Natural killer cell (primary cell): ENCODE results near the gene PTBP3. TPM values are rescaled to one million over a fixed set of nuclear protein-coding genes. Genes with fewer than 3 reads are reported as not detected.

Experiments
- ATAC-seq, 3 donors: fragments of 150-1000 bp in 2 of 3; fragments of 200-7000 bp in 1 of 3; cut with Tn5 transposase; 1 replicate in 1 of 3; 2 replicates in 2 of 3; pipeline ENCODE4 v1.10.0; 2021; ENCODE audit warnings: mild to moderate bottlenecking in 2 of 3, moderate library complexity in 2 of 3
- DNase-seq, 2 donors: peaks; one replicate each; pipeline versions ENCODE4 v3.0.0 to v3.0.0-alpha.2; 2013 to 2021; ENCODE audit warnings: mixed read lengths in 1 of 2
- H3K27ac ChIP-seq: one replicate; pipeline ENCODE4 v1.5.1; 2013; ENCODE audit warnings: mild to moderate bottlenecking, low read length
- H3K27me3 ChIP-seq: one replicate; pipeline ENCODE4 v1.6.1; 2013; ENCODE audit warnings: low read length; ENCODE audit not compliant: control insufficient read depth, insufficient read depth
- H3K36me3 ChIP-seq: one replicate; pipeline ENCODE4 v1.6.1; 2013; ENCODE audit warnings: low read length; ENCODE audit not compliant: control insufficient read depth, insufficient read depth
- H3K4me1 ChIP-seq: one replicate; pipeline ENCODE4 v1.6.1; 2013; ENCODE audit warnings: low read length; ENCODE audit not compliant: control insufficient read depth, insufficient read depth
- H3K4me3 ChIP-seq: one replicate; pipeline ENCODE4 v1.5.1; 2013; ENCODE audit warnings: low read length
- H3K9me3 ChIP-seq: one replicate; pipeline ENCODE4 v1.6.1; 2013; ENCODE audit warnings: low read length; ENCODE audit not compliant: control insufficient read depth, insufficient read depth
- H3K27ac Mint-ChIP-seq, 2 donors: one replicate each; pipeline ENCODE4 v1.8.0; 2022; ENCODE audit warnings: mild to moderate bottlenecking in 2 of 2, mixed read lengths in 2 of 2, moderate library complexity in 1 of 2
- H3K27me3 Mint-ChIP-seq, 2 donors: one replicate each; pipeline ENCODE4 v1.8.0; 2022; ENCODE audit warnings: low read depth in 2 of 2, mixed read lengths in 2 of 2
- H3K36me3 Mint-ChIP-seq: one replicate; pipeline ENCODE4 v1.8.0; 2022; ENCODE audit warnings: mixed read lengths
- H3K4me1 Mint-ChIP-seq, 2 donors: one replicate each; pipeline ENCODE4 v1.8.0; 2022; ENCODE audit warnings: mixed read lengths in 2 of 2
- H3K4me3 Mint-ChIP-seq: one replicate; pipeline ENCODE4 v1.8.0; 2022; ENCODE audit warnings: mild to moderate bottlenecking, moderate library complexity, mixed read lengths
- H3K9me3 Mint-ChIP-seq, 2 donors: one replicate each; pipeline ENCODE4 v1.8.0; 2022; ENCODE audit warnings: mixed read lengths in 2 of 2
- CTCF ChIP-seq: fragments of 200-600 bp; IDR thresholded peaks from one replicate; pipeline ENCODE4 v1.8.0; 2022; ENCODE audit warnings: antibody characterized with exemption
- WGBS: methylation state at CpG from one replicate; pipeline ENCODE4 v1.1.7; 2013; ENCODE audit warnings: missing lambda C conversion rate; ENCODE audit not compliant: insufficient coverage; 5-methylcytosine and 5-hydroxymethylcytosine counted together
- intact Hi-C: fragments of 100-400 bp; cut with micrococcal nuclease; formaldehyde crosslinking; loops from one replicate; pipeline ENCODE4 v1.14.2; 2022
- total RNA-seq, 4 donors: library from RNA; stranded (reverse); fragments of 120-200 nt in 1 of 4; gene quantifications; one replicate each; pipeline versions ENCODE4 v1.2.3 to v1.2.4, GENCODE V29; 2013 to 2022

Gene PTBP3
- total RNA-seq, 3 donors from 2014 or later (not counting 1 experiment from before 2014, with no cell fraction given), result 135 to 156 (median 140) TPM

- no peak for DNase-seq
- no peak overlapping the region for H3K27ac ChIP-seq
- no peaks in the 10 kb centered on the region for H3K36me3 Mint-ChIP-seq
- no peaks in the 10 kb centered on the region for H3K36me3 ChIP-seq
- H3K4me1 ChIP-seq, result peaks cover 4% of the 10 kb centered on the region
- H3K9me3 Mint-ChIP-seq, result no peaks in the 10 kb centered on the region
- no peaks in the 10 kb centered on the region for H3K27me3 Mint-ChIP-seq
- ATAC-seq, result peak in 1 of 3 donors; percentile 13
- no peaks in the 10 kb centered on the region for H3K9me3 ChIP-seq
- H3K4me3 Mint-ChIP-seq, result peak overlapping the region; percentile 21
- peaks cover 63 to 64% of the 10 kb centered on the region in 2 donors for H3K4me1 Mint-ChIP-seq
- no peak for TF ChIP-seq CTCF
- H3K4me3 ChIP-seq, result no peak overlapping the region
- peak overlapping the region; percentile 46 to 72 for H3K27ac Mint-ChIP-seq
- intact Hi-C loops, result no loop called here
- H3K27me3 ChIP-seq, result no peaks in the 10 kb centered on the region
These were observed 32.0 kb downstream of the PTBP3 start for GRCh38 chr9:112301420-112301819.

GRCh38 chr9:112299514-112299913, 33.9 kb downstream of the PTBP3 start:
- no peak for DNase-seq
- H3K27ac ChIP-seq, result no peak overlapping the region
- ATAC-seq, result no peak
- Mint-ChIP-seq H3K4me1 (peaks cover 62 to 72% of the 10 kb centered on the region in 2 donors), H3K9me3 (no peaks in the 10 kb centered on the region), H3K27me3 (no peaks in the 10 kb centered on the region), H3K36me3 (no peaks in the 10 kb centered on the region), H3K4me3 (no peak overlapping the region), H3K27ac (peak overlapping the region; percentile 32 to 45)
- H3K9me3 ChIP-seq, result no peaks in the 10 kb centered on the region
- no peak overlapping the region for H3K4me3 ChIP-seq
- intact Hi-C loops, result no loop called here
- TF ChIP-seq CTCF, result no peak
- no peaks in the 10 kb centered on the region for H3K4me1 ChIP-seq
- no peaks in the 10 kb centered on the region for H3K36me3 ChIP-seq
- no peaks in the 10 kb centered on the region for H3K27me3 ChIP-seq

GRCh38 chr9:112296929-112297328, 36.5 kb downstream of the PTBP3 start:
- Histone ChIP-seq H3K36me3 (peaks cover 11% of the 10 kb centered on the region), H3K27me3 (no peaks in the 10 kb centered on the region)

More at GRCh38 chr9:112296929-112297328, 36.5 kb downstream of the PTBP3 start:
- WGBS, result 85% methylated on average over 9 of the region's 9 CpGs
- H3K4me1 ChIP-seq, result no peaks in the 10 kb centered on the region
- no peak for ATAC-seq
- no peak overlapping the region for H3K27ac ChIP-seq
- intact Hi-C loops, result no loop called here
- no peak for TF ChIP-seq CTCF
- Mint-ChIP-seq H3K27me3 (no peaks in the 10 kb centered on the region), H3K9me3 (no peaks in the 10 kb centered on the region), H3K36me3 (peaks cover 6% of the 10 kb centered on the region), H3K4me1 (peaks cover 64 to 78% of the 10 kb centered on the region in 2 donors), H3K27ac (peak overlapping the region in 1 of 2 donors; percentile 51), H3K4me3 (no peak overlapping the region)
- H3K4me3 ChIP-seq, result no peak overlapping the region
- H3K9me3 ChIP-seq, result no peaks in the 10 kb centered on the region
- DNase-seq, result no peak
